ENCODE results near the gene G3BP2.

G3BP2 gene

DNA sequence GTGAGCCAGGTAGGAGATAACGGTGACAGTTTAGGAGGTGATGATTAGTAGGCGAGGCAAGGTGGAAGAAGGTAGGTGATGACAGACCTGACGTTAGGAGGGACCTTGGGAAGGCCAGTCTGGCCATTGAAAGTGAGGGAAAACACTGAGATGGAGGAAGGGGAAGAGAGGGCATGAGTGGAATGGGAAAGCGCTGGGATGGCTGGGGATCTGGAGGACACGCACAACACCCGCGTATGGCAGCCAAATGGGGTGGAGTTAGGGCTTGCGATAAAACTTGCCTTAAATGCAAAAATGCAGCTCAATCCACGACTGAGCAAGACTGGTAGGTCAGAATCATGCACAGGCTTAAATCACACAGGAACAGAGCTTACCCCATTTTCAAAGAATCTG is 42.3 kb downstream of the G3BP2 start:
- no peaks in the 10 kb centered on the region for H3K36me3 ChIP-seq (replicated peaks)
- H3K27ac ChIP-seq, result no peak overlapping the region
- DNase-seq, result no peak
- TF ChIP-seq, protein P1, sequence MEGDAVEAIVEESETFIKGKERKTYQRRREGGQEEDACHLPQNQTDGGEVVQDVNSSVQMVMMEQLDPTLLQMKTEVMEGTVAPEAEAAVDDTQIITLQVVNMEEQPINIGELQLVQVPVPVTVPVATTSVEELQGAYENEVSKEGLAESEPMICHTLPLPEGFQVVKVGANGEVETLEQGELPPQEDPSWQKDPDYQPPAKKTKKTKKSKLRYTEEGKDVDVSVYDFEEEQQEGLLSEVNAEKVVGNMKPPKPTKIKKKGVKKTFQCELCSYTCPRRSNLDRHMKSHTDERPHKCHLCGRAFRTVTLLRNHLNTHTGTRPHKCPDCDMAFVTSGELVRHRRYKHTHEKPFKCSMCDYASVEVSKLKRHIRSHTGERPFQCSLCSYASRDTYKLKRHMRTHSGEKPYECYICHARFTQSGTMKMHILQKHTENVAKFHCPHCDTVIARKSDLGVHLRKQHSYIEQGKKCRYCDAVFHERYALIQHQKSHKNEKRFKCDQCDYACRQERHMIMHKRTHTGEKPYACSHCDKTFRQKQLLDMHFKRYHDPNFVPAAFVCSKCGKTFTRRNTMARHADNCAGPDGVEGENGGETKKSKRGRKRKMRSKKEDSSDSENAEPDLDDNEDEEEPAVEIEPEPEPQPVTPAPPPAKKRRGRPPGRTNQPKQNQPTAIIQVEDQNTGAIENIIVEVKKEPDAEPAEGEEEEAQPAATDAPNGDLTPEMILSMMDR (IDR thresholded peaks at IDR 0.05; ENCODE audit: low read depth, low read length, missing control alignments), result no peak
- H3K27me3 ChIP-seq (replicated peaks), result no peaks in the 10 kb centered on the region
- H3K4me3 ChIP-seq (ENCODE audit: low read depth, low read length), result peak overlapping the region; percentile 86
- in situ Hi-C loops (cut with HindIII; ENCODE audit: low pct_ligation_motif_present, low sequenced_read_pairs), result no loop called here

DNA sequence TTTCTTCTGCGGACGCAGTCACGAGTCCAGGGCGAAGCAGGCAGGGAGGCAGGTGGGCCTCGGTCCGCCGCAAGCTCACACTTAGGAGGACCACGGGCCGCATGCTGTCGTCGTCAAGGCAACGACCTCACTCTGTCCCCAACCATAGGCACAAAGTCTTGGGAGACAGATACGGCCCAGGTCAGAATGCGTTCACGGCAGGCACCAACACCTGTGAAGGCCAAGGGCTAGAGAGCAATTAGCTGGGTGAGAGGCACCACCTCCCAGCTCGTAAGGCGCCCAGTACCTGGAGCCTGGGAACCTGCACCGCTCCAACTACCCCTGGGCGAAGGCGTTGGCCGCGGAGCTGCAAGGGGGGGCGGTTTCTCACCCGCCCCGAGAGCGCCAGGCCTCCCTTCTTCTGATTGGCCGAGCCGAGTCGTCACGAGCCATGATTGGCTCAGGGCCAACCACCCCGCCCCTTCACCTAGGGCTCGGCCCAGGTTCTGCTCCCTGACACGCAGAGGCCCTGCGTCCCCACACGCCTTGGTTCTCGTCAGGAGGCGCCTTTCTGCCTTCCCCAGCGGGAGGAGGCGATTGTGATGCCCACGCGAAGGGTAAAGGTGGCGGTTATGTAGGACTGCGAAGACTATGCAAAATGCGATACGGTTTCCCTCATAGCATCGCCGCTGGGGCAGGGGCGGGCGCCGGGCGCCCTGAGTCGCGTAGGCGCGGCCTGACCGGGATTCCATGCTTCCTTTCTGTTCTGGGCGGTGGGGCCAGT is 42.9 kb downstream of the G3BP2 start, which contains the start of gene CDKL2:
Gene CDKL2 (minus strand): TSS at position 355 of the 763 bp plus-strand sequence. CDS start 4,540 bp downstream, outside the sequence.
- Histone ChIP-seq H3K27ac (no peak within 1 kb of the TSS), H3K36me3 (replicated peaks) (no peaks in the 10 kb centered on the region), H3K4me3 (ENCODE audit: low read depth, low read length) (peak within 1 kb of the TSS; percentile 86), H3K27me3 (replicated peaks) (no peaks in the 10 kb centered on the region)
- in situ Hi-C loops (cut with HindIII; ENCODE audit: low pct_ligation_motif_present, low sequenced_read_pairs), result no loop called here
- peak; percentile 52 for DNase-seq
- TF ChIP-seq, protein P1 (IDR thresholded peaks at IDR 0.05; ENCODE audit: low read depth, low read length, missing control alignments), result no peak

DNA sequence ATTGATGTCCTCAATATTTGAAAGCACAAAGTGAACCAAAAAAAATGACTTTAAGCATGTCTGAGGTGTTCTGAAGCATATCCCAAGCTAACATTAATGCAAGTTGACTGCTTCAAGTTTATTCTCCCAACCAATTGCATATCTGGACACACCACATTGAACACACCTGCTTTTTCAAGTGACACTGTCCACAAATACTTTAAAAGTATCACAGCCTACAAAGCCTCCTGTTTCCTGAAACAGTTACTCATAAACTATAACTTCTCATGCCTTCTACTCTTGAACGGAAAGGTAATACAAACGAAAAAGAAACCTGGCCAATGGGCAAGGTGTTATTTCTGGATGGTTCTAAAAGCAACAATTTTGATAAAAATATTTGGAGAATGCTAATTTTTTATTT is 44.0 kb downstream of the G3BP2 start:
- H3K4me3 ChIP-seq (ENCODE audit: low read depth, low read length), result no peak overlapping the region
- DNase-seq, result no peak

DNA sequence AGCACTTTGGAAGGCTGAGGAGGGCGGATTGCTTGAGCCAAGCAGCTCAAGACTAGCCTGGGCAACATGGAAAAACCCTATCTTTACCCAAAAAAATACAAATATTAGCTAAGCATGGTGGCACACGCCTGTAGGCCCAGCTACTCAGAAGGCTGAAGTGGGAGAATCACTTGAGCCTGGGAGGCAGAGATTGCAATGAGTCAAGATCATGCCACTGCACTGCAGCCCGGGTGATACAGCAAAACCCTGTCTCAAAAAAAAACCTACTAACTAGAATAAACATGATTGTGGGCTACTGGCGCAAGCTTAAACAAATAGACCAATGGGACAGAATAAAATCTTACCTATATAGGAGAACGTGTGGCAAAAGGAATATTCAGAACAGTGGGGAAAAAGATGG is 50.2 kb downstream of the G3BP2 start:
- Histone ChIP-seq H3K27me3 (replicated peaks) (no peaks in the 10 kb centered on the region), H3K4me3 (ENCODE audit: low read depth, low read length) (no peak overlapping the region), H3K27ac (no peak overlapping the region), H3K36me3 (replicated peaks) (no peaks in the 10 kb centered on the region)
- in situ Hi-C loops (cut with HindIII; ENCODE audit: low pct_ligation_motif_present, low sequenced_read_pairs), result no loop called here
- TF ChIP-seq, protein P1 (IDR thresholded peaks at IDR 0.05; ENCODE audit: low read depth, low read length, missing control alignments), result no peak
- peak; percentile 12 for DNase-seq

More for the DNA sequence above, 44.0 kb downstream of the G3BP2 start:
- no peak overlapping the region for H3K27ac ChIP-seq
- in situ Hi-C loops (cut with HindIII; ENCODE audit: low pct_ligation_motif_present, low sequenced_read_pairs), result no loop called here
- H3K27me3 ChIP-seq (replicated peaks), result no peaks in the 10 kb centered on the region
- H3K36me3 ChIP-seq (replicated peaks), result no peaks in the 10 kb centered on the region
- TF ChIP-seq, protein P1 (IDR thresholded peaks at IDR 0.05; ENCODE audit: low read depth, low read length, missing control alignments), result no peak

DNA sequence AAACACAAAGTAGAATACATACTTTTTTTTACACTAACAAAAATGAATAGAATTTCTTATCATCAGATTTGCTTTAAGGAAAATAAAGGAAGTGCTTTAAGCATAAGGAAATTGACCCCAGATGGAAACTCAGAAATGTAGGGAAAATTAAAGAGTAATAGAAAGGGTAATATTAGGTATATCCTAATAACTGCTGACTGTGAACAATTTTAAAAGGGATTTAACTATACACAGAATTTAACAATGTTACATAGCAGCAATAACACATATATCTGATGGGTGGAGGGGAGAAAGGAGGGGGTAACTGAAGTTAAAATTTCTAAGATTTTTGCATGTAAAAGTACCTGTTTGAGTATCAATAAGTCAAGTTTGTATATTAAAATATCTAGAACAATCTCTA is 51.5 kb downstream of the G3BP2 start:
- TF ChIP-seq, protein P1 (IDR thresholded peaks at IDR 0.05; ENCODE audit: low read depth, low read length, missing control alignments), result no peak

More for the DNA sequence above, 51.5 kb downstream of the G3BP2 start:
- DNase-seq, result no peak
- H3K27me3 ChIP-seq (replicated peaks), result no peaks in the 10 kb centered on the region
- H3K4me3 ChIP-seq (ENCODE audit: low read depth, low read length), result no peak overlapping the region
- in situ Hi-C loops (cut with HindIII; ENCODE audit: low pct_ligation_motif_present, low sequenced_read_pairs), result no loop called here
- no peak overlapping the region for H3K27ac ChIP-seq
- H3K36me3 ChIP-seq (replicated peaks), result no peaks in the 10 kb centered on the region
